ENCODE data around the gene GRIN2C.

DNA sequence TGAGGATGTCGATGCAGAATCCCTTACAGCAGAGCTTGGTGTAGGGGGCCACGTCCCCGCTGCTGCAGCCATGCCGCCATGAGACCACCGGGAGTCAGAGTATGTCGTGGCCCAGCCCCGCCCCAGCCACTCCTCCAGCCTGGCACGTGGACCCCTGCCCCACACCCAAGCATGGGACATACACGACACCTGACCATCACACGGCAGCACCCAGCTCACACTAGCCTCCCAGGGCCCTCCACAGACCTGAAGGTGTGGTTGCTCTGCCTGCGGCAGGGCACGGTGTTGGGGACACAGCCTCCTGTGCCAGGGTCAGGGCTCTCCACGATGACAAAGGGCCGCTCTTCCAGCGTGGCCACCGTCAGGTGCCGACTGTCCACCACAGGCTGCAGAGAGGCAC, 9.4 kb downstream of the GRIN2C start:
- TF ChIP-seq TAF1 (IDR thresholded peaks at IDR 0.05; ENCODE audit: borderline replicate concordance, insufficient read depth, low read length) (no peak), POLR2AphosphoS5 (IDR thresholded peaks at IDR 0.05; ENCODE audit: low read depth, low read length) (no peak), SIN3A (IDR thresholded peaks at IDR 0.05; ENCODE audit: borderline replicate concordance, insufficient read depth, low read length) (no peak), FOXP2 (optimal IDR thresholded peaks at IDR 0.05; ENCODE audit: borderline replicate concordance, extremely low read depth, extremely low read length, insufficient read depth) (no peak)
- TF ChIP-seq, protein P1, sequence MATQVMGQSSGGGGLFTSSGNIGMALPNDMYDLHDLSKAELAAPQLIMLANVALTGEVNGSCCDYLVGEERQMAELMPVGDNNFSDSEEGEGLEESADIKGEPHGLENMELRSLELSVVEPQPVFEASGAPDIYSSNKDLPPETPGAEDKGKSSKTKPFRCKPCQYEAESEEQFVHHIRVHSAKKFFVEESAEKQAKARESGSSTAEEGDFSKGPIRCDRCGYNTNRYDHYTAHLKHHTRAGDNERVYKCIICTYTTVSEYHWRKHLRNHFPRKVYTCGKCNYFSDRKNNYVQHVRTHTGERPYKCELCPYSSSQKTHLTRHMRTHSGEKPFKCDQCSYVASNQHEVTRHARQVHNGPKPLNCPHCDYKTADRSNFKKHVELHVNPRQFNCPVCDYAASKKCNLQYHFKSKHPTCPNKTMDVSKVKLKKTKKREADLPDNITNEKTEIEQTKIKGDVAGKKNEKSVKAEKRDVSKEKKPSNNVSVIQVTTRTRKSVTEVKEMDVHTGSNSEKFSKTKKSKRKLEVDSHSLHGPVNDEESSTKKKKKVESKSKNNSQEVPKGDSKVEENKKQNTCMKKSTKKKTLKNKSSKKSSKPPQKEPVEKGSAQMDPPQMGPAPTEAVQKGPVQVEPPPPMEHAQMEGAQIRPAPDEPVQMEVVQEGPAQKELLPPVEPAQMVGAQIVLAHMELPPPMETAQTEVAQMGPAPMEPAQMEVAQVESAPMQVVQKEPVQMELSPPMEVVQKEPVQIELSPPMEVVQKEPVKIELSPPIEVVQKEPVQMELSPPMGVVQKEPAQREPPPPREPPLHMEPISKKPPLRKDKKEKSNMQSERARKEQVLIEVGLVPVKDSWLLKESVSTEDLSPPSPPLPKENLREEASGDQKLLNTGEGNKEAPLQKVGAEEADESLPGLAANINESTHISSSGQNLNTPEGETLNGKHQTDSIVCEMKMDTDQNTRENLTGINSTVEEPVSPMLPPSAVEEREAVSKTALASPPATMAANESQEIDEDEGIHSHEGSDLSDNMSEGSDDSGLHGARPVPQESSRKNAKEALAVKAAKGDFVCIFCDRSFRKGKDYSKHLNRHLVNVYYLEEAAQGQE (IDR thresholded peaks at IDR 0.05; ENCODE audit: insufficient read depth in 1 of 2, low read depth in 2 of 2, low read length in 2 of 2), result no peak

All from PFSK-1 (cell line).